Measurements from ENCODE around the gene SRSF1.

Gene SRSF1

DNA sequence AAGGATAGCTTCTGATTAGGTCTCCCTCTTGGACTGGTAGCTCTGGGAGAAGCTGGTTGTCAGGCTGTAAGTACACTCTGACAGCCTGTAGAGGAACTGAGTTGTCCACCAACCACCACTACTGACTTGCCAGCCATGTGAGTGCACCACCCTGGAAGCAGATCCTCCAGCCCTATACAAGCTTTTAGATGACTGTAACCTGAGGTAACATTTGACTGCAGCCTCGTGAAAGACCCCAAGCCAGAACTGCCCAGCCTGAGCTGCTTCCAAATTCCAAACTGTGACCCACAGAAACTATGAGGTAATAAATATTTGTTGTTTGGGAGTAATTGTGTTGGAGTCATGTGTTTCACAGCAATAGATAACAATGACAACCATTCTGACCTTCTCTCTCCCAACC lies 45.4 kb upstream of the SRSF1 start:
- no peak overlapping the region for H2BK12ac ChIP-seq (ENCODE audit: low read length)
- no peak overlapping the region for H3K18ac ChIP-seq (ENCODE audit: low read length)
- no peak overlapping the region for H2AK5ac ChIP-seq (ENCODE audit: low read length)
- no peak overlapping the region for H3K4me3 ChIP-seq (ENCODE audit: low read depth, low read length)
- no peak overlapping the region for H4K8ac ChIP-seq (ENCODE audit: low read depth, low read length)
- H3K4me2 ChIP-seq (ENCODE audit: low read length): no peak overlapping the region
- H3K9ac ChIP-seq (ENCODE audit: low read length): no peak overlapping the region
- H2BK120ac ChIP-seq (ENCODE audit: insufficient read depth, low read length, poor library complexity): no peak overlapping the region
- no peaks in the 10 kb centered on the region for H3K36me3 ChIP-seq (ENCODE audit: control insufficient read depth in 1 of 2, insufficient read depth in 2 of 2, low read length in 2 of 2)
- no CpG with 5 or more reads among the region's 1 CpG for WGBS (ENCODE audit: extremely low coverage, insufficient coverage, insufficient read length)
- H2AFZ ChIP-seq (ENCODE audit: insufficient read depth, low read length, poor library complexity): no peak overlapping the region
- no peaks in the 10 kb centered on the region for H3K27me3 ChIP-seq (ENCODE audit: insufficient read depth, low read length)
- H3K9me3 ChIP-seq (ENCODE audit: insufficient read depth, low read depth, low read length): no peaks in the 10 kb centered on the region
- H2BK5ac ChIP-seq (ENCODE audit: low read depth, low read length, poor library complexity): no peak overlapping the region
- no peaks in the 10 kb centered on the region for H3K4me1 ChIP-seq (ENCODE audit: control insufficient read depth in 1 of 2, insufficient read depth in 2 of 2, low read length in 2 of 2)
- no peaks in the 10 kb centered on the region for H3K79me1 ChIP-seq (ENCODE audit: low read length)
- H3K27ac ChIP-seq (ENCODE audit: low read depth, low read length): no peak overlapping the region
- H3K4ac ChIP-seq (ENCODE audit: low read depth, low read length): no peak overlapping the region
- no peak for DNase-seq
- no peak overlapping the region for H4K12ac ChIP-seq (ENCODE audit: low read depth, low read length)
- H3K23ac ChIP-seq (ENCODE audit: low read length): no peak overlapping the region
- H3K14ac ChIP-seq (ENCODE audit: low read length): no peak overlapping the region
- no peaks in the 10 kb centered on the region for H3K79me2 ChIP-seq (ENCODE audit: control insufficient read depth, insufficient read depth, low read length, poor library complexity)
- H4K91ac ChIP-seq (ENCODE audit: low read depth, low read length): no peak overlapping the region

- Histone ChIP-seq H2BK12ac (ENCODE audit: low read length) (no peak overlapping the region), H4K8ac (ENCODE audit: low read depth, low read length) (no peak overlapping the region), H3K9me3 (ENCODE audit: insufficient read depth, low read depth, low read length) (no peaks in the 10 kb centered on the region), H2AFZ (ENCODE audit: insufficient read depth, low read length, poor library complexity) (no peak overlapping the region), H2BK5ac (ENCODE audit: low read depth, low read length, poor library complexity) (no peak overlapping the region), H3K23ac (ENCODE audit: low read length) (no peak overlapping the region), H3K36me3 (ENCODE audit: control insufficient read depth in 1 of 2, insufficient read depth in 2 of 2, low read length in 2 of 2) (no peaks in the 10 kb centered on the region), H3K4me2 (ENCODE audit: low read length) (no peak overlapping the region), H3K18ac (ENCODE audit: low read length) (no peak overlapping the region), H2AK5ac (ENCODE audit: low read length) (no peak overlapping the region), H3K27me3 (ENCODE audit: insufficient read depth, low read length) (no peaks in the 10 kb centered on the region), H3K4ac (ENCODE audit: low read depth, low read length) (no peak overlapping the region), H3K79me1 (ENCODE audit: low read length) (no peaks in the 10 kb centered on the region), H3K4me3 (ENCODE audit: low read depth, low read length) (no peak overlapping the region), H3K9ac (ENCODE audit: low read length) (no peak overlapping the region), H3K4me1 (ENCODE audit: control insufficient read depth in 1 of 2, insufficient read depth in 2 of 2, low read length in 2 of 2) (no peaks in the 10 kb centered on the region), H4K91ac (ENCODE audit: low read depth, low read length) (no peak overlapping the region), H4K12ac (ENCODE audit: low read depth, low read length) (no peak overlapping the region), H2BK120ac (ENCODE audit: insufficient read depth, low read length, poor library complexity) (no peak overlapping the region), H3K27ac (ENCODE audit: low read depth, low read length) (no peak overlapping the region), H3K79me2 (ENCODE audit: control insufficient read depth, insufficient read depth, low read length, poor library complexity) (no peaks in the 10 kb centered on the region), H3K14ac (ENCODE audit: low read length) (no peak overlapping the region)
- no CpG with 5 or more reads among the region's 1 CpG for WGBS (ENCODE audit: extremely low coverage, insufficient coverage, insufficient read length)
- no peak for DNase-seq
Observed at GRCh38 chr17:58051468-58051867, 44.4 kb upstream of the SRSF1 start.

- no peak overlapping the region for H3K23ac ChIP-seq (ENCODE audit: low read length)
- no peak overlapping the region for H2AK5ac ChIP-seq (ENCODE audit: low read length)
- H2BK120ac ChIP-seq (ENCODE audit: insufficient read depth, low read length, poor library complexity): no peak overlapping the region
- H3K9ac ChIP-seq (ENCODE audit: low read length): no peak overlapping the region
- H3K27ac ChIP-seq (ENCODE audit: low read depth, low read length): no peak overlapping the region
- H2BK5ac ChIP-seq (ENCODE audit: low read depth, low read length, poor library complexity): no peak overlapping the region
- DNase-seq: no peak
- no peaks in the 10 kb centered on the region for H3K79me1 ChIP-seq (ENCODE audit: low read length)
- no peaks in the 10 kb centered on the region for H3K27me3 ChIP-seq (ENCODE audit: insufficient read depth, low read length)
- H3K18ac ChIP-seq (ENCODE audit: low read length): no peak overlapping the region
- no peak overlapping the region for H2BK12ac ChIP-seq (ENCODE audit: low read length)
- H4K12ac ChIP-seq (ENCODE audit: low read depth, low read length): no peak overlapping the region
- H2AFZ ChIP-seq (ENCODE audit: insufficient read depth, low read length, poor library complexity): no peak overlapping the region
- H3K14ac ChIP-seq (ENCODE audit: low read length): no peak overlapping the region
- H3K4me2 ChIP-seq (ENCODE audit: low read length): no peak overlapping the region
- WGBS (ENCODE audit: extremely low coverage, insufficient coverage, insufficient read length): no CpG with 5 or more reads among the region's 2 CpGs
- no peaks in the 10 kb centered on the region for H3K36me3 ChIP-seq (ENCODE audit: control insufficient read depth in 1 of 2, insufficient read depth in 2 of 2, low read length in 2 of 2)
- H3K9me3 ChIP-seq (ENCODE audit: insufficient read depth, low read depth, low read length): no peaks in the 10 kb centered on the region
- no peak overlapping the region for H4K8ac ChIP-seq (ENCODE audit: low read depth, low read length)
- no peak overlapping the region for H4K91ac ChIP-seq (ENCODE audit: low read depth, low read length)
- no peak overlapping the region for H3K4ac ChIP-seq (ENCODE audit: low read depth, low read length)
- H3K4me3 ChIP-seq (ENCODE audit: low read depth, low read length): no peak overlapping the region
- H3K79me2 ChIP-seq (ENCODE audit: control insufficient read depth, insufficient read depth, low read length, poor library complexity): no peaks in the 10 kb centered on the region
- no peaks in the 10 kb centered on the region for H3K4me1 ChIP-seq (ENCODE audit: control insufficient read depth in 1 of 2, insufficient read depth in 2 of 2, low read length in 2 of 2)
Observed at GRCh38 chr17:58050966-58051365, 43.9 kb upstream of the SRSF1 start.

- no CpG with 5 or more reads among the region's 4 CpGs for WGBS (ENCODE audit: extremely low coverage, insufficient coverage, insufficient read length)
- Histone ChIP-seq H3K4me2 (ENCODE audit: low read length) (no peak overlapping the region), H3K4ac (ENCODE audit: low read depth, low read length) (no peak overlapping the region), H3K4me1 (ENCODE audit: control insufficient read depth in 1 of 2, insufficient read depth in 2 of 2, low read length in 2 of 2) (no peaks in the 10 kb centered on the region), H2AFZ (ENCODE audit: insufficient read depth, low read length, poor library complexity) (no peak overlapping the region), H3K9me3 (ENCODE audit: insufficient read depth, low read depth, low read length) (no peaks in the 10 kb centered on the region), H4K91ac (ENCODE audit: low read depth, low read length) (no peak overlapping the region), H2BK12ac (ENCODE audit: low read length) (no peak overlapping the region), H3K23ac (ENCODE audit: low read length) (no peak overlapping the region), H3K79me1 (ENCODE audit: low read length) (no peaks in the 10 kb centered on the region), H4K8ac (ENCODE audit: low read depth, low read length) (no peak overlapping the region), H2AK5ac (ENCODE audit: low read length) (no peak overlapping the region), H3K36me3 (ENCODE audit: control insufficient read depth in 1 of 2, insufficient read depth in 2 of 2, low read length in 2 of 2) (no peaks in the 10 kb centered on the region), H2BK5ac (ENCODE audit: low read depth, low read length, poor library complexity) (no peak overlapping the region), H3K18ac (ENCODE audit: low read length) (no peak overlapping the region), H3K9ac (ENCODE audit: low read length) (no peak overlapping the region), H4K12ac (ENCODE audit: low read depth, low read length) (no peak overlapping the region), H3K27ac (ENCODE audit: low read depth, low read length) (no peak overlapping the region), H2BK120ac (ENCODE audit: insufficient read depth, low read length, poor library complexity) (no peak overlapping the region), H3K79me2 (ENCODE audit: control insufficient read depth, insufficient read depth, low read length, poor library complexity) (no peaks in the 10 kb centered on the region), H3K27me3 (ENCODE audit: insufficient read depth, low read length) (no peaks in the 10 kb centered on the region), H3K14ac (ENCODE audit: low read length) (no peak overlapping the region), H3K4me3 (ENCODE audit: low read depth, low read length) (no peak overlapping the region)
- DNase-seq: peak; percentile 72 to 92
Observed at GRCh38 chr17:58049533-58049932, 42.5 kb upstream of the SRSF1 start.

Measured in trophoblast cell (in vitro differentiated cells and primary cell).